HG03378 (cell line): ENCODE measurements around the gene TECPR2.
A peak's percentile ranks its signal among the peaks of the same experiment; 100 is the strongest.
"Not testable (repeated sequence)": the region's sequence is repeated elsewhere in the genome, so short reads cannot be mapped to it uniquely, and the experiment has no call there.

Experiments used
- ATAC-seq: cut with Tn5 transposase; IDR thresholded peaks from one replicate; pipeline ENCODE4 v1.9.1; 2021; ENCODE audit warnings: mild to moderate bottlenecking, moderate library complexity; ENCODE audit not compliant: unreplicated experiment

TECPR2 gene

GRCh38 chr14:102333795-102334705, 28.7 kb upstream of the TECPR2 start:
- ATAC-seq: no peak

GRCh38 chr14:102335163-102335562, 27.6 kb upstream of the TECPR2 start:
- ATAC-seq: no peak

- no peak for ATAC-seq
These were observed 24.0 kb upstream of the TECPR2 start for GRCh38 chr14:102338724-102339123.

- no peak for ATAC-seq
These were observed 21.2 kb upstream of the TECPR2 start for GRCh38 chr14:102341566-102341965.

- no peak for ATAC-seq
These were observed 20.5 kb upstream of the TECPR2 start for GRCh38 chr14:102342238-102342637.

GRCh38 chr14:102344084-102344483, 18.7 kb upstream of the TECPR2 start:
- no peak for ATAC-seq

GRCh38 chr14:102344485-102344884, 18.3 kb upstream of the TECPR2 start:
- ATAC-seq: no peak

GRCh38 chr14:102345232-102345631, 17.5 kb upstream of the TECPR2 start:
- no peak for ATAC-seq

- no peak for ATAC-seq
These were observed 16.1 kb upstream of the TECPR2 start for GRCh38 chr14:102346645-102347044.

- no peak for ATAC-seq
These were observed 14.4 kb upstream of the TECPR2 start for GRCh38 chr14:102348376-102348775.

- ATAC-seq: no peak
These were observed 11.7 kb upstream of the TECPR2 start for GRCh38 chr14:102351023-102351422.

- ATAC-seq: not testable (repeated sequence)
These were observed 11.1 kb upstream of the TECPR2 start for GRCh38 chr14:102351593-102351992.

GRCh38 chr14:102352213-102352612, 10.5 kb upstream of the TECPR2 start:
- ATAC-seq: no peak

GRCh38 chr14:102353126-102353619, 9.6 kb upstream of the TECPR2 start:
- no peak for ATAC-seq

- no peak for ATAC-seq
These were observed 6.5 kb upstream of the TECPR2 start for GRCh38 chr14:102356280-102356679.

- no peak for ATAC-seq
These were observed 3.4 kb upstream of the TECPR2 start for GRCh38 chr14:102359341-102359740.

GRCh38 chr14:102360388-102360787, 2.4 kb upstream of the TECPR2 start:
- no peak for ATAC-seq

- peak; percentile 40 for ATAC-seq
These were observed 657 bp upstream of the TECPR2 start for GRCh38 chr14:102362084-102362483.

- ATAC-seq: peak; percentile 15
These were observed 622 bp downstream of the TECPR2 start for GRCh38 chr14:102363182-102363943.

- ATAC-seq: no peak
These were observed 7.6 kb downstream of the TECPR2 start for GRCh38 chr14:102370305-102370809.

- no peak for ATAC-seq
These were observed 8.6 kb downstream of the TECPR2 start for GRCh38 chr14:102371361-102371760.

- no peak for ATAC-seq
These were observed 10.4 kb downstream of the TECPR2 start for GRCh38 chr14:102373110-102373509.
